HG03039 (cell line): ENCODE measurements around the gene KCNJ4.

Experiments used
- ATAC-seq: cut with Tn5 transposase; IDR thresholded peaks from one replicate; pipeline ENCODE4 v1.9.1; 2021; ENCODE audit warnings: mild to moderate bottlenecking, moderate library complexity; ENCODE audit not compliant: unreplicated experiment

The KCNJ4 gene

GRCh38 chr22:38453066-38453672 is 1.8 kb downstream of the KCNJ4 start:
- ATAC-seq: no peak

DNA sequence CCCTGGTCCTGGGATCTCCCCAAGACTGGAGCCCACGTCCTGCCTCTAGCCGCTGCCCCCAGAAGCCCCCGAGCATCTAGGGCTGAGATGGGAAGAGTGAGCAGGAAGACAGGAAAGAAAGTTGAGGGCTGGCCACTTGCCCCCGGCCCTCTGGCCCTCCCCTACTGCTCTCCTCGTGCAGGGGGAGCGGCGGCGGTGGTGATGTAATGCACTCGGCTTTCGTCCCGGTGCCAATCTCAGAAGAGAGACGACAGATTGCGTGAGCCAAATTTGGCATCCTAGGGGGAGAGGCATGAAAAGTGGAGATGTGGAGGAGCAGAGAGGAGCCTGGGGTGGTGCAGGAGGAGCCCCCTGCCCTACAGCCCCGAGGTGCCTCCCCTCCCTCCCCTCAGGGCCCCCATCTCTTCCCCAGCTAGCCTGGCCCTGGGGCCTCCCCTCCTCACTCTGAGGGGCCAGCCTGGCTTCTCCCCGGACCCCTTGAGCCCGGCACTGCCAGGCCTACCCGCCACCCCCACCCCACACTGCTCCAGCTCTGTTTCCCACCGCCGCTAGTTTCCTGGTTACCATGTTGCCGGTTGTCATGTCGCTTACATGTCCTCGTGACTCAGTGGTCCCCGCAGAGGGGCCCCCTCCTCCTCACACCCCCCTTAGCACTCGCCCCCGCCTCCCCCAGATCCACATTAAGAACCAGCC is 2.5 kb downstream of the KCNJ4 start:
- no peak for ATAC-seq

DNA sequence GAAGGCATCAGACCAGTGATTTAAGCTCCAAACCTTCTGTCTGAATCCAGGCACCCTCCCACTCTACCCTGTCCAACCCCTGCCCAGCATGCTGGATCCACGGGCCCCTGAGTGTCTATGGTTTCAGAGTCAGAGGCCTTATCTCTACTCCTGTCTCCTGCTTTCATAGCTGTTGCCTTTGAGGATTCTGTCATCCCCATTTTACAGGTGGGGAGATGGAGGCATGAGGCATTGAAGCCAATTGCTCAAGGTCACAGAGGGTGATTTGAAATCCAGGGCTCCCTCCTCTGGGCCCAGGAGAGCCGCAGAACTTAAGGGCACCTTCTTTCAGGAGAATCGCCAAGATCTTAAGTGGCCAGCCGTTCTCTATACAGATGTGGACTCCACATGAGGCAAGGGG is 3.1 kb downstream of the KCNJ4 start:
- no peak for ATAC-seq

GRCh38 chr22:38451404-38451803 is 3.6 kb downstream of the KCNJ4 start:
- no peak for ATAC-seq

GRCh38 chr22:38450234-38450797 is 4.7 kb downstream of the KCNJ4 start:
- ATAC-seq: no peak

GRCh38 chr22:38449776-38450175 is 5.2 kb downstream of the KCNJ4 start:
- ATAC-seq: no peak

- no peak for ATAC-seq
Measured at GRCh38 chr22:38448945-38449745, 5.9 kb downstream of the KCNJ4 start.

GRCh38 chr22:38446018-38446601 is 8.9 kb downstream of the KCNJ4 start:
- ATAC-seq: no peak

DNA sequence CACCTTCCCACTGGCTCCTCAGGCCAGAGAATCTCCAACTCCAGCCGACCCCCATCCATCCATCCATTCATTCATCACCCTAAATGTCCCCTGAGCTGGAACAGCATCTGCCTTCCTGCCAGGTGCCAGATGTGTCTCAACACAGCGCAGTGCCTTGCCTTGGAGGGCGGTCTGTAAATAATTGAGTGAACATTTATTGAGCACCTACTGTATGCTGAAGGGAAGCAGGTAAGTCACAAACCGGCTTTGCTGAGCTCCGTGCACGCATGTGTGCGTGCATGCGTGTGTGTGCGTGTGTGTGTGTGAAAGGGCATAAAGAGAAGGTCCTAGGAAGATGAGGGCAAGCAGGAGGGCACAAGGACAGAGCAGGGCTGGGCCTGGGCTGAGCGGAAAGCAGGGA is 10.2 kb downstream of the KCNJ4 start:
- ATAC-seq: no peak

GRCh38 chr22:38443628-38444521 is 11.1 kb downstream of the KCNJ4 start:
- ATAC-seq: no peak

DNA sequence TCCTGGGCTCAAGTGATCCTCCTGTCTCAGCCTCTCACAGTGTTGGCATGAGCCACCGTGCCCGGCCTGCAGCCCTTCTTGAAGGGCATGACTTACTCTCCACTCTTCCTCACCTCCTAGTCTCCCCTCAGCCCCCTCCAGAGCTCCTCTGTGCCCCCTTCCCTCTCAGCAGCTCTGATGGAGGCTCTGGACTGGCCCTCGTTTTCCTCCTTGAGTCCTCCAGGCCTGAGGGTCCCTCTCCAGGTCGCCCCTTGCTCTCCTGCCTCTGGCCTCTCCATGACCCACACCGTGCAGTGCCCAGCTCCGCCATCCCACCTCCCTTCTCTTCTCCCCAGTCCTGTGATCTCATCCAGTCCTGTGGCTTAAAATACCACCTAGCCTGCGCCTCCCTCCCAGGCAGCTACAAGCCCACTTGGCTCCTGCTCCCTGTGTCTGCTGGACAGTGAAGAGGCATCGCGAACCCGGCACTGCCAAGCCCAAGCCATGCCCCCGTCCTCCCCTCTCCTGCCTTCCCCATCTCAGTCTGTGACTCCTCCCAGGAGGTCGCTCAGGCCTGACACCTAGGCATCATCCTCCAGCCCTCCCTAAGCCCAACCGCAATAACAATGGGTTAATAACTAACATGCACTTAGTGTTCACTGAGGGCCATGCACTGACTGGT is 11.9 kb downstream of the KCNJ4 start:
- ATAC-seq: no peak

- no peak for ATAC-seq
Measured at GRCh38 chr22:38441620-38442287, 13.2 kb downstream of the KCNJ4 start.

DNA sequence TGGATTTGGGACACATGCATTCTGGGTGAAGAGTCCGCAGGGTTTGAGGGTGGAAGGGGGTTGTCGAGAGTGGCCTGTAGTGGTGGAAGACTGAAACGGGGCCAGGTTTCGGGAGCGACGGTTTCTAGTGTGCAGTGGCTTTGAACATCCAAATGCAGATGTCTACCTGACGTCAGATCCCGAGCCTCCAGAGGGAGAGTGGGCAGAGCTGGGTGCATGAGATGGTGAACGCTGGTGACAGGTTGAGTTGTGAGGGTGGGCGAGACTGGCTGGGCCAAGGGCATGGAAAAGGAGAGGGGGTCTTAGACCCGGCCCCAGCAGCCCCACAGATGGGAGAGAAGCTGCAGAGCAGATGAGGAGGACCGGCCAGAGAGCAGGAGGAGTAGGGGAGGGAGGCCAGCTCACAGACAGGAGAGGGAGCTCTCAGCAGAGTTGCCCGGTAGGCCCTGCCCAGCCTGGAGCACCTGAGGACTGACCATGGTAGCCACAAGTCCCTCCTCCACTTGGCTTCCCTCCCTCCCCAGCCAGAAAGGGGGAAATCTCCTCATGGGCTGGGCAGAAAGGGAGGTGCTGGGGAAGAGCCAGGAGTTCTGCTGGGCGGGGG is 14.2 kb downstream of the KCNJ4 start:
- ATAC-seq: no peak

DNA sequence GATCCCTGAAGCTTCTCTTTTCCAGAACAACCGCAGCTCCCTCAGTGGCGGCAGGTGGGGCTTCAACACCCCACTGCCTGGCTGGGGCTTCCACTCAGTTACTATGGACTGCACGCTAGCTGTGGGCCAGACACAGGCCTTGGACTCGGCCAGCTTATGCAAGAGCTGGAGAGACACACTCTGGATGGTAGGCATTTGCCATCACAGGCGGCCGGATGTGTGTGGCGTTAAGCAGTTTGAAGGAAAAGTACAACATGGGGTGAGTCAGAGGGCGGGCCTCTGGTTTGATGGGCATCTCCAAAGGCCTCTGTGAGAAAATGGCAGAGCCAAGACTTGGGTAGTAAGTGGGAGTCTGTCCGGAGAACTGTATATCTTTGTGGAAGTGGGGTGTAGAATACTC is 17.6 kb downstream of the KCNJ4 start:
- no peak for ATAC-seq

GRCh38 chr22:38436629-38437395 is 18.2 kb downstream of the KCNJ4 start:
- no peak for ATAC-seq

GRCh38 chr22:38435965-38436364 is 19.0 kb downstream of the KCNJ4 start:
- ATAC-seq: no peak

GRCh38 chr22:38435010-38435409 is 20.0 kb downstream of the KCNJ4 start:
- ATAC-seq: no peak

GRCh38 chr22:38433871-38434270 is 21.1 kb downstream of the KCNJ4 start:
- ATAC-seq: no peak
